Measurements from ENCODE around the gene DHRS4.
"Not testable (repeated sequence)": the region's sequence is repeated elsewhere in the genome, so short reads cannot be mapped to it uniquely, and the experiment has no call there.

Gene DHRS4

DNA sequence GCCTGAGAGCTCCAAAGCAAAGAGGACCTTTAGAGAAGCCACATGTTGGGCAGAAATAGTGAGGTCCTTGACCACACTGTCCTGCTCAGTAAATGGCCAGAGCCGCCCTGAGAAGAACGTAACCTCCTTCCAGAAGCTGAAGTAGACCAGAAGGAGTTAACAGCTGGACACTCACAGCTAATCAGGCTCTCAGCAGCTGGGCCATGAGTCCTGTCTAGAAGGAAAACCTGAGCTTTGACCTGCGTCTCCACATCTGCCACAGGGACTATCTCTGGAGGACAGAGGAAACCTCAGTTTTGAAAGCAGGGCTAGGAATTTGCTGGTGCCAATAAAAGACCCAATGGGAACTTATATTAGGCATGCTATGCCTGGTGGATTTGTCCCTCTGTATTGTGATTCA is 12.3 kb upstream of the DHRS4 start:
- no peak for DNase-seq (ENCODE audit: low spot score)

DNA sequence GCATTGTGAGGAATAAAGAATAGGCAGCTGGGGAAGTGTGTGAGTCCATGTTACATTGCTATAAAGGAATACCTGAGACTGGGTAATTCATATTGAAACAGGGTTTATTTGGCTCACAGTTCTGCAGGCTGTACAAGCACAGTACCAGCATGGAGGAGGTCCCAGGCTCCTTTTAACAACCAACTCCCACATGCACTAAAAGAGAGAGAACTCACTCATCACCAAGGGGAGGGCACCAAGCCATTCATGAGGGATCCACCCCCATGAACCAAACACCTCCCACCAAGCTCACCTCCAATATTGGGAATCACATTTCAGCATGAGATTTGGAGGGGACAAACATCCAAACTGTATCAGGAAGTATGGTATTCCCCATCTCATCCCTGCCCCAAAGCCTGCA is 11.9 kb upstream of the DHRS4 start:
- DNase-seq (ENCODE audit: low spot score): no peak

DNA sequence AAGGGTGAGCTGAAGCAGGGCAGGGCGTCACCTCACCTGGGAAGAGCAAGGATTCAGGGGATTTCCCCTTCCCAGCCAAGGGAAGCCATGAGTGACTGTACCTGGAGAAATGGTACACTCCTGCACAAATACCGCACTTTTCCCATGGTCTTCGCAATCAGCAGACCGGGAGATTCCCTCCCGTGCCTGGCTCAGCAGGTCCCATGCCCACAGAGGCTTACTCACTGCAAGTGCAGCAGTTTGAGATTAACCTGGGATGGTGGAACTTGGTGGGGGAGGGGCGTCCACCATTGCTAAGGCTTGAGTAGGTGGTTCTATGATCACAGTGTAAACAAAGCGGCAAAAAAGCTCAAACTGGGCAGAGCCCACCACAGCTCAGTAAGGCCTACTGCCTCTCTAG is 11.0 kb upstream of the DHRS4 start:
- DNase-seq (ENCODE audit: low spot score): no peak

DNA sequence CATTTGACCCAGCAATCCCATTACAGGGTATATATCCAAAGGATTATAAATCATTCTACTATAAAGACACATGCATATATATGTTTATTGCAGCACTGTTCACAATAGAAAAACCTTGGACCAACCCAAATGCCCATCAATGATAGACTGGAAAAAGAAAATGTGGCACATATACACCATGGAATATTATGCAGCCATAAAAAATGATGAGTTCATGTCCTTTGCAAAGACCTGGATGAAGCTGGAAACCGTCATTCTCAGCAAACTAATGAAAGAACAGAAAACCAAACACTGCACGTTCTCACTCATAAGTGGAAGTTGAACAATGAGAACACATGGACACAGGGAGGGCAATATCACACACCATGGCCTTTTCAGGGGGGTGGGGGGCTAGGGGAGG is 4.5 kb upstream of the DHRS4 start:
- not testable (repeated sequence) for DNase-seq (ENCODE audit: low spot score)

DNA sequence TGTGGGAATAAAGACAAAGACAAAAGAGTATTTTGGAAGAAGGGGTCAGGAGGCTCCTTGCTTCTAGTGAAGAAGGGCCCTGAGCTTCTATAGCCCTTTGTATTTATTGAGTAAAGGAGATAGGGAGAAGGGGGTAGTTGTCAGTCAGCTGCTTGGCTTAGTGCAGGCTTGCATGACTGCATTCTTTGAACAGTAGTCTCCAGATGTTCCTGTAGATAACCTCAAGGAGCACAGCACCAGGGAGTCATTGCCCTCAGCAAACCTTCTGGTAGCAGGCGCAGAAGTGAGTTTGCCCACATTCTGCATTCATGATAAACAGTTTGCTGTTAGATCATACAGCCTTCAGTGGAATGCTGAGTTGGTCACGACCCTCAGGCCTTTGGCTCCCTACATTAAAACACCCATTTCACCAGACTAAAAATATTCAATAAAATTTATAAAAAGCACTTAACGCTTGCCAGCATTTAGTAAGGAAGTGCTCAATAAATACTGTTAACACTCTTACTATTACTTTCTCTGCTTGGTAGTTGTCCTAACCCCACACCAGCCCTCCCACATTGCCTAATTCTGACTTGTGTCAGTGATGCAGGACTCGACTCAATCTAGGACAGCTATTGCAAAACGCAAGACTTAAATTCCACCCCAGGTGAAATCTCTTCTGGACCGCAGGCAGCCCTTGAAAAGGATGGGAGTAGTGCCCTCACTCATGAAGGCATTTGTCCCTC is 3.0 kb upstream of the DHRS4 start:
- DNase-seq (ENCODE audit: low spot score): no peak

DNA sequence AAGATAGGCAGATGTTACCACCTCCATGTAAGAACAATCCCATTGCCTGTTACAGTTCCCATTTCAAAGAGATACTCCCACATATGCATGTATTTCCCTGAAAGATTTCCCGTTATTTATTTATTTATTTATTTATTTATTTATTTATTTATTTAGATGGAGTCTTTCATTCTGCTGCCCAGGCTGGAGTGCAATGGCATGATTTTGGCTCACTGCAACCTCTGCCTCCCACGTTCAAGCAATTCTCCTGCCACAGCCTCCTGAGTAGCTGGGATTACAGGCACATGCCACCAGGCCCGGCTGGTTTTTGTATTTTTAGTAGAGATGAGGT is 2.5 kb upstream of the DHRS4 start:
- not testable (repeated sequence) for DNase-seq (ENCODE audit: low spot score)

DNA sequence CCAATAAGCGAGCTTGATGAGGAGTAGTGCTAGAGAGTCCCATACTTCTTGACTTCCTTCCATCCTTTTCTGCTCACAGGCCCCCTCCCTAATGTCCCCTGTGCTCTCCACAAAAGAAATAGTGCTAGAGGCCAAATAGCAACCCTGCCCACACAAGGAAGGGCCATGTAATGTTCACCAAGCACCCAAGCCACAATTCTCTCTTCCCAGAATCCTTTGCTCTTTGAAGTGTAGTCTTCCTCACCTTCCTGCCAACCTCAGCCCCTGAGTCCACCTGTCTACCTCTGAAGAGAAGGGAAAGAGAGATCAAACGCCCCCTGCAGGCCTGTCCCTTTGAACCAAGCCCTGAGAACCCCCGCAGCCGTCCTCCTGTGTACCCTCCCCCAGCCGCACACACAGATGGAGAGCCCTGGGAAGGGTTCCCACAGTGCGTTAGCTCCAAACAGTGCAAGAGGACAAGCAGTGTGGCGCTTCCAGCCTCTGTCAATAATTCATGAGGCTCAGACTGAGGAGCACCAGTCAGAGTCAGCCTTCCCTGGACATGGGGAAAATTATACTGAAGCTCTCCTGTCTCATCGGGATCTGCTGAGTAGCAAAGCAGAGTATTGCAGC is 1.9 kb upstream of the DHRS4 start:
- DNase-seq (ENCODE audit: low spot score): no peak

DNA sequence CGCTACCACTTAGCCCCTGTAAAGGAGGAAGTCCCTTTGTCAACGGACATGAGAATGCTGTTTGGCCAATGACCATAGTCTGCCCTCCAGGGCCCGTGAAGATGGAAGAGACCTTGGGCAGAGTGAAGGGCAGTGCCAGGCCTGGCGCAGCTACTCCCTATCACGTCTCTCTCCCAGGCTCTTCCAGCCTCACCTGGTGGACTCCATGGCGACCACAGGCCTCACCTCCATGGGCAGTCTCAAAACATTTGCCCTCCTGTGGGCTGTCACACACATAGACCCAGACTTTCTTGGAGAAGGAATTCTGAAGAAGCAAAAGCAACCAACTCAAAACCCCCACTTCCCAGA is 480 bp upstream of the DHRS4 start:
- not testable (repeated sequence) for DNase-seq (ENCODE audit: low spot score)

DNA sequence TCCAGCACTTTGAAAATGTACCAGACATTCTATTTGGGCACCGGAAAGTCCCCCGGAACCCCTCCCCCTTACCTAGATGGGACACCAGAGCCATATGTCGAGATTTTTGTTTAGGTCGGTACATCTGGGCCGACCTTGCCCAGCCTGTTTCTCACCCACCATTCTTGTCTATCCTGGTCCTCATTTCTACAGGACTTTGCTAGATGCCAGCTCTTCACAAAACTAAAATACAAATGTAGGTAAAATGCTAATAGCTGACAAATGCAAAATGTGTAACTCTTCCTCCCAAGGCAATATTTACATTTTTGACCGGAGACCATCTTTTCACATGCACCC is 677 bp downstream of the DHRS4 start:
- not testable (repeated sequence) for DNase-seq (ENCODE audit: low spot score)

DNA sequence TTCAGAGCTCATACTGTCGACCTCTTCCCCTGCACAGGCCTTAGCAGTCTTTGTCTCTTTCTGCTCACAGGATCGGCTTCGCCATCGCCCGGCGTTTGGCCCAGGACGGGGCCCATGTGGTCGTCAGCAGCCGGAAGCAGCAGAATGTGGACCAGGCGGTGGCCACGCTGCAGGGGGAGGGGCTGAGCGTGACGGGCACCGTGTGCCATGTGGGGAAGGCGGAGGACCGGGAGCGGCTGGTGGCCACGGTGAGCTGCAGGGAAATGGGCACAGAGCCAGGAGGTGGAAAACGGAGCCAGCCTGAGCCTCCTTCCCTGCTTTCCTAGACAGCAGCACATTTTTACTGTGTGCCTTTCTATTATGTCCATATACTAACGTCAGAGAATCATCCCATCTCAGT is 1.4 kb downstream of the DHRS4 start:
- not testable (repeated sequence) for DNase-seq (ENCODE audit: low spot score)

DNA sequence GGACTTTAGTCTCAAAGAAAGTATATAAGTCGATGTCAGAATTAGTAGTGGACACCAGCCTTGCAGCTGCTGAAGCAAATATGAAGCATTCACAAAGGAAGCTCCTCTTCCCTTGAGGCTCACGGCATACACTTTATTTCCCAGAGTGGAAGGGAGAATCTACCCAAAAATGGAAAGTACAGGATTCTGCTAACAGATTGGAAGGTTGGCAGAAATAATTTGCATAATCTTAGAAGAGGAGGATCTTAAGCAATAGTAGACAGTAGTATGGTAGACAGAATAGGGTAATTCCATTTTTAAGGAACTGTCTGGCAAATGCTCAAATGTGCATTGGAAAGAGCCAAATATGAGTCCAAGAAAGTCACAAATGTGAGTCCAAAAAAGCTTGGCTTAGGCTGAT is 2.2 kb downstream of the DHRS4 start:
- DNase-seq (ENCODE audit: low spot score): not testable (repeated sequence)

DNA sequence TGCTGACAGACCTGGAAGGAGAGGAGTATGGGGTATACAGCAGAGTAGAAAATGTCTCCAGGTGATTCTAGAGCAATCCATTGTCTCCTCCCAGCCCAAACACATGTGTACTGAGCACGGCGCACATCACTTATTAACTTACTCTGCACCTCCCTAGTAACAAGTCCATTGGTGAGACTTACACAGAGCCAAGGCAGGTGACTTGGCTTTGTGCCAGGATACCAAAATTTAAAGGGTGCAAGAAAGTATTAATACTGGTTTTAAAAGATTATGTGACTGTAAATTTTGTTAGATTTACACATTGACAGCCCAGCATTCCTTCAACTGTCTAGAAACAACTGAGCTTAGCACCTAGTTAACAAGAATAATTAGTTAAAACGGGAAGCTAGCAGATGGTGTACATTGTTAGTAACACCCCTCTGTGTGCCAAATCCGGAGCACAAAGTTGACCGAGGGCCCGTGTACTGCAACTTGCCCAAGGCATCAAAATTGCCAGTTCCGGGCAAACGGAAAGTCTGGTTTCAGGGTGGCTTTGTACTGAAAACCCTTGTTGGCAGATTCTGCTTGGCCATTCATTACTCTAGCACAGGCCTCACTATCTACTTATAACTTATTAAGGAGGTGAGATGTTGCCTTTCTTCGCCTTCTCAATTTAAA is 4.5 kb downstream of the DHRS4 start:
- not testable (repeated sequence) for DNase-seq (ENCODE audit: low spot score)

DNA sequence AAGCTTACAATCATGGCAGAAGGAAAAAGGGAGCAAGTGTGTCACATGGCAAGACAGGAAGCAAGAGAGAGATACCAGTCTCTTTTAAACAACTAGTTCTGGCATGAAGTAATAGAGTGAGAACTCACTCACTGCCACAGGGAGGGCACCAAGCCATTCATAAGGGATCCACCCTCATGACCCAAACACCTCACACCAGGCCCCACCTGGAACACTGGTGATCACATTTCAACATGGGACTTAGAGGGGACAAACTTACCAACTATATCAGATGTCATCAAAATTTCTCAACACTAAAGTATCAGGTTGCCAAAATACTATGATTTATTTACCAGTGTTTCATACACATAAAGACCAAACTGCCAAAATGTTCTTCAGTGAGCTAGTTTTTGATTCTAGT is 7.3 kb downstream of the DHRS4 start:
- DNase-seq (ENCODE audit: low spot score): not testable (repeated sequence)

DNA sequence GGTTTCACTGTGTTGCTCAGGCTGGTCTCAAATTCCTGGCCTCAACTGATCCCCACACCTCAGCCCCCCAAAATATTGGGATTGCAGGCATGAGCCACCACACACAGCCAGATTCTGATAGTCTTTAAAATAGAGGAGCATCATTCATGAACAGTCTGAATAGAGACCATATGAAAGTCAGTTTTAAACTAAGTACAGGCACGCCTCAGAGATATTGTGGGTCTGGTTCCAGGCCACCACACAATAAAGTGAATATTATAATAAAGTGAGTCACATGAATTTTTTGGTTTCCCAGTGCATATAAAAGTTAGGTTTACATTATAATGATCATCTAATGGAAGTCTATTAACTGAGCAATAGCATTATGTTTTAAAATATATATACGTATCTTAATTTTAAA is 8.1 kb downstream of the DHRS4 start:
- not testable (repeated sequence) for DNase-seq (ENCODE audit: low spot score)

DNA sequence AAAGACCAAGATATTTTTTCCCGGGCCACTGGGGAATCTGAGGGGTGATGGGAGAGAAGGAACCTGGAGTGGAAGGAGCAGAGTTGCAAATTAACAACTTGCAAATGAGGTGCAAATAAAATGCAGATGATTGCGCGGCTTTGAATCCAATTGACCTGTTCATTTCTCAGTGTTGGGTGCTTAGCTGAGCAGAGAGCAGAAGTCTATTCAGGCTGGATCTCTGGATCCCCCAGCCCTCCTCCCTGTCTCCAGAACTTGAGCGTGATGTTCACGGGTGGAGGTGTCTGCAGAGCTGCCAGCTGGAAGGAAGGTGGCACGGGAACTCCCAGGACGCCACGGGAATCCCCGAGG is 15.5 kb downstream of the DHRS4 start:
- DNase-seq (ENCODE audit: low spot score): not testable (repeated sequence)

DNA sequence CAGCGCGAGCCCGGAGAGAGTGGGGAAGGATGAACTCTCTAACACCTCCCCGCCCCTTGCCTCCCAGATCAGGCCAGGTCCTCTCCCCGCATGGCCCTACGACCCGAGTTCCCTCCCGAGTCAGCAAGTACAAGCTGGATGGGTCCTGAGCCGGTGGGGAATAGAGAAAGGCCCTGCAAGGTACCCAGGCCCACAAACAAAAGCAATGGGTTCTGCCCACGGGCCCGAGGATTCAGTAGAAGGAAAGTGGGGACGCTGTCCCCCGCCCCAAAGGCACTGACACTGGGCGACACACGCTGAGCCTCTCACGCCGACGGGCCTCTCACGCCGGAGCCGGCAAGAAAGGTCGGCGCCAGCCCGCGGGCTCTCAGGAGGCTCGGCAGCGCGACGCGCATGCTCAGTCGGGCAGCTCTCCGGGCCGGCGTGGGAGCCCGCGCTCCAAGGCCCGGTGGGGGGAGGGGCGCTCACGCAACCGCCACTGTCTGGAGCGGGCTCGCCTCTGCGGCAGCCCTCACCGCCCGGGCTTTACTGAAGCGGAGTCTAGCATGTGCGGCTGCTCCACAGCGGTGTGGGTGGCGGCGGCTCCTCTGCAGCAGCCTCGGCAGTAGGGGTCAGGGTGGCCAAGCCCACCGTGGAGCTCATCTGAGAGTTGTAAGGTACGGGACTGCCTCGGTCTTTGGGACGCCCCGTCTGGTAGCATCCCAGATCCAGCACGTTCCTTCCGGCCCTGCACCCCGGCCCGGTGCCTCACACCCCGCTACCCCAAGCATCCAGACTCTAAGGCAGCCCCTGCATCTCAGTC is 16.1 kb downstream of the DHRS4 start:
- DNase-seq (ENCODE audit: low spot score): not testable (repeated sequence)

DNA sequence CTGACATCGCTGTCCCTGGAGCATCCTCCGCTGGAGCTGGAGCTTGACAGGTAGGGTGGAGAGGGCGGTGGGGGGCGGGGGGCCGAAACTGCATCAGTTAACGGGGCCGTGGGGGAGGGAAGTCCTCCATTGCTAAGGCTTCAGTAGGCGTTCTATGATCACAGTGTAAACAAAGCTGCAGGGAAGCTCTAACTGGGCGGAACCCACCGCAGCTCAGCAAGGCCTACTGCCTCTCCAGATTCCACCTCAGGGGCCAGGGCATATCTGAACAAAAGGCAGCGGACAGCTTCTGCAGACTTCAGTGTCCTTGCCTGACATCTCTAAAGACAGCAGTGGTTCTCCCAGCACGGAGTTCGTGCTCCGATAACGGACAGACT is 16.7 kb downstream of the DHRS4 start:
- DNase-seq (ENCODE audit: low spot score): not testable (repeated sequence)

DNA sequence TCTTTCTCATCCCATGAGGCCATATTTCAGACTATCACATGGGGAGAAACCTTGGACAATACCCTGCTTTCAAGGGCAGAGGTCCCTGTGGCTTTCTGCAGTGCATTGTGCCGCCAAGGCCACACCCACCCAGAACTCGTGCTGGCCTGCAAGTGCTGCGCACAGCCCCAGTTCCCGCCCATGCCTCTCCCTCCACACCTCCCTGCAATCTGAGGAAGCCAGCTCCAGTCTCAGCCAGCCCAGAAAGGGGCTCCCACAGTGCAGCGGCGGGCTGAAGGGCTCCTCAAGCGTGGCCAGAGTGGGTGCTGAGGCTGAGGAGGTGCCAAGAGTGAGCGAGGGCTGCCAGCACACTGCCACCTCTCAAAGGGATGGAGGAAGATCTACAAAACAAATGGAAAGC is 19.6 kb downstream of the DHRS4 start:
- not testable (repeated sequence) for DNase-seq (ENCODE audit: low spot score)

DNA sequence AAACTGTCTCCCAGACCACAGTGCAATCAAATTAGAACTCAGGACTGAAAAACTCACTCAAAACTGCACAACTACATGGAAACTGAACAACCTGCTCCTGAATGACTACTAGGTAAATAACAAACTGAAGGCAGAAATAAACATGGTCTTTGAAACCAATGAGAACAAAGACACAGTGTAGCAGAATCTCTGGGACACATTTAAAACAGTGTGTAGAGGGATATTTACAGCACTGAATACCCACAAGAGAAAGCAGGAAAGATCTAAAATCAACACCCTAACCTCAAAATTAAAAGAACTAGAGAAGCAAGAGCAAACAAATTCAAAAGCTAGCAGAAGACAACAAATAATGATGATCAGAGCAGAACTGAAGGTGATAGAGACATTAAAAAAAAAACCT is 20.5 kb downstream of the DHRS4 start:
- DNase-seq (ENCODE audit: low spot score): not testable (repeated sequence)

DNA sequence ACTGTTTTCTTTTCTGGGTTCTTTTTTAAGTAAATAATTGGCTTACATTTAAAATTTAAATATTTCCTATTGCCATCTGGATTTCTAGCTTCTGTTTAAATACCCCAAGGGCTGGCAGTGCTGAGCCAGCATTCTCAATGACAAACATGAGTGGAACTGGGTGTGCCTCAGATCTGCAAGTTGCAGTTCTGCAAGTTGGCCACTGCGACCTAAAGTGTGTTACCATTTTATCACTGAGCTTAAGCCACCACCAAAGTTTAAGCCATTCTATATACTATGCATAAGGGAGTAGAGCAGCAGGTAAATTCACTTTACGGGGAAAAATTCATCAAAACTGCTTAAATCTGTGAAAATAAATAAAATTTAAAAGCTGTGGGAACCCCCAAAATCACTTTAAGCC is 23.6 kb downstream of the DHRS4 start:
- not testable (repeated sequence) for DNase-seq (ENCODE audit: low spot score)

DNA sequence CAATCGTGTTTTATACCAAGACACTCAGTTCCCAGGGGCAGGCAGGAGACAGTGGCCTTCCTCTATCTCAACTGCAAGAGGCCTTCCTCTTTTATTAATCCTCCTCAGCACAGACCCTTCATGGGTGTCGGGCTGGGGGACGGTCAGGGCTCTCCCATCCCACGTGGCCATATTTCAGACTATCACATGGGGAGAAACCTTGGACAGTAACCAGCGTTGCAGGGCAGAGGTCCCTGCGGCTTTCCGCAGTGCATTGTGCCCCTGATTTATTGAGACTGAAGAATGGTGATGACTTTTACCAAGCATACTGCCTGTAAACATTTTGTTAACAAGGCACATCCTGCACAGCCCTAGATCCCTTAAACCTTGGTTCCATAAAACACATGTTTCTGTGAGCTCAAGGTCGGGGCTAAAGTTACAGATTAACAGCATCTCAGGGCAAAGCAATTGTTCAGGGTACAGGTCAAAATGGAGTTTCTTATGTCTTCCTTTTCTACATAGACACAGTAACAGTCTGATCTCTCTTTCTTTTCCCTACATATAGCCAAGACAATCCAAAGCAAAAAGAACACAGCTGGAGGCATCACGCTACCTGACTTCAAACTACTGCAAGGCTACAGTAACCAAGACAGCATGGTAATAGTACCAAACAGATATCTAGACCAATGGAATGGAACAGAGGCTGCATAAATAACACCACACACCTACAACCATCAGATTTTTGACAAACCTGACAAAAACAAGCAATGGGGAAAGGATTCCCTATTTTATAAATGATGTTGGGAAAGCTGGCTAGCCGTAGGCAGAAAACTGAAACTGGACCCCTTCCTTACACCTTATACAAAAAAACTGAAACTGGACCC is 28.6 kb downstream of the DHRS4 start:
- not testable (repeated sequence) for DNase-seq (ENCODE audit: low spot score)

Data from GM03348 (cell line).